H54 (cell line): ENCODE data around the gene ERC2.

Source experiments
- DNase-seq: peaks from one replicate; pipeline ENCODE4 v3.0.0; 2011; ENCODE audit warnings: low spot score, mixed read lengths; ENCODE audit not compliant: insufficient read length
- FAIRE-seq: peaks from 3 replicates; lab custom pipeline; 2011; peaks lifted over from hg19 to GRCh38; lab: Jason Lieb, UNC
- POLR2A ChIP-seq: IDR thresholded peaks from 2 replicates; pipeline ENCODE4 v1.6.1; 2011; ENCODE audit warnings: low read depth, mild to moderate bottlenecking, low read length

Gene ERC2

GRCh38 chr3:55584716-55585368, 883.4 kb downstream of the ERC2 start:
- no peak for DNase-seq
- no peak for FAIRE-seq
- no peak for TF ChIP-seq POLR2A

- no peak for DNase-seq
- no peak for TF ChIP-seq POLR2A
- FAIRE-seq: no peak
Measured at GRCh38 chr3:55584030-55584429, 884.2 kb downstream of the ERC2 start.

DNA sequence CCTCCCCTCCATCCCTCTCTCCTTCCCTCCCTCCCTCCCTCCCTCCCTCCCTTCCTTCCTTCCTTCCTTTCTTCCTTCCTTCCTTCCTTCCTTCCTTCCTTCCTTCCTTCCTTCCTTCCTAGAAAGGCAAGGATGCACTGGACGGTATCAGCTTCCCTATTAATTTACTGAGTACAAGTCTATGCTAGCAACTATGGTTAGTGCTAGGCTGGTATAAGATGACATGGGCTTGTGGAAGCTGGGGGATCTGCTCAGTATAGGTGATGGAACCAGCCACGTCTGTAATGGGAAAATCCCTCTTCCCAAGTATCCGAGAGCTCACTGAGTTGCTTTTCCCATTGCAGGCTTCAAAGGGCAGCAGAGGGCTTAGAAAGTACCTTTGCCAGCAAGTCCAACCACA, 884.8 kb downstream of the ERC2 start:
- FAIRE-seq: no peak
- no peak for TF ChIP-seq POLR2A
- no peak for DNase-seq

DNA sequence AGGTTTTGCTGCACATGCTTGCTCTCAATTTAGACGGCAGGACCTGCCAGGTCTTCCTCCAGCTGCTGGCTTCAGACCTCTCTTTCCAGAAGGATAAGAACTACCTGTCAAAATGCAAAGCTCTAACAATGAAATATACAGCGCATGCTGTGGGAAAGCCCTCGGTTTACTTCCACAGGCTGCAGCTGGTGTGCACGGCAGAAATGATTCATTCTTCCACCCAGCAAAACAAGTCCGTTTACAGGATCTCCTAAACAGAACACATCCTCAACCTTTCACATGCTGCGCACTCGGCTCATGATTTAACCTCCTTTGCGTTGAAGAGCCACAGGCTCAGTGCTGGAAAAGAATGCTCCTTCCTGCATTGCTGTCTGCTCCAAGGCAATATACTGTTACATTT, 888.8 kb downstream of the ERC2 start:
- DNase-seq (no peak), FAIRE-seq (no peak)
- TF ChIP-seq POLR2A: no peak

DNA sequence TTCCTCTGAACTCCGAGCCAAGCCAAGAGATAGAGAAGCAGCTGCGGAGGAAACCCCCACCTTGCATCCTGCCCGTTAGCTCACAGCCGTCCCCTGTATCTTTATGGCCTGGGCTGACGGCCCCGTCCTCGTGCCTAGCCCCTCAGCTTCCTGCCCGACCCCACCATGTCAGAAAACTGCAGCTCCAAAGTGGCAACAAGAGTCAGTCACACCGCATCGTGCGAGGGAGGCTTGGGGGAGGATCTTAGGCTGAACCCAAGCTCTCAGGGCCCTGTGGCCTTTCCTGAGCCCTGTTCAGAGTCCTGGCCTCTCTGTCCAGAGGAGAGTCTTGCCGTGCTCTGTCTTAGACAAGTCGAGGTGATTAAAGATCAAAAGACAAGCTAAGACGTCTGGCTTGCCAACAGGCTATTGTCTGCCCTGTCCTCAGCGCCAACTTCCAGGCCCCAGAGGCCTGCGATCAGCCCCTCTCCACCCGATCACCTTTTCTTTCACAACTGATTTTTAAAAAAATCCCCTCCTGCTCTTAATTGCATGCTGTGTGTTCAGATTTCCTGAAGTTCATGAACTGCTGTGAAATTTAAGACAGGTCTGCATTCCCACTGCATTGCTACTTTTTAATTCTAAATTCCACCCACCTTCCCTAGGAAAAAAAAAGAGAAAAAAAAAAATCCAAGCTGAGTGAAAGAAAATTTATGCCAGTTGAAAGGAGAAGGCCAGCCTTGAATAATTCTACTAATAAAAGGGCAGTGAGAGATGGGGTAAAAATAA, 891.5 kb downstream of the ERC2 start:
- TF ChIP-seq POLR2A: no peak
- FAIRE-seq: no peak
- DNase-seq: no peak

DNA sequence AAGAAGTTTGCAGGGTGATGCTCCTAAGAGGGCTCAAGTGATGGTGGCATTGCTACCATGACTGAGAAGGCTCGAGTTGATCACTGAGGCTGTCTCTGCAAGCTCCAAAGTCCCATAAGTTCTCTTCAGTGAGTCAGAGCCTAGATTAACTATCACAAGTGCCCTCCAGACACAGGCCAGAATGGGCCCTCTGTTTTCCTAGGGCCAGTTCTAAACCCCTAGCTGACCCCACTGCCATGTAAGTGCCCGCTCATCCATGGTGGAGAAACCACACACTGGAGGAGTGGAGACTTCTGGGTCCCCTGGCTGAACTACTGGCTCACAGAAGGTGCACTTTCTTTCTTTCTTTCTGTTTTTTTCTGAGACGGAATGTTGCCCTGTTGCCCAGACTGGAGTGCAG, 893.6 kb downstream of the ERC2 start:
- no peak for TF ChIP-seq POLR2A
- DNase-seq: no peak
- no peak for FAIRE-seq

- TF ChIP-seq POLR2A: no peak
- FAIRE-seq (no peak), DNase-seq (no peak)
Measured at GRCh38 chr3:55572816-55573215, 895.5 kb downstream of the ERC2 start.

DNA sequence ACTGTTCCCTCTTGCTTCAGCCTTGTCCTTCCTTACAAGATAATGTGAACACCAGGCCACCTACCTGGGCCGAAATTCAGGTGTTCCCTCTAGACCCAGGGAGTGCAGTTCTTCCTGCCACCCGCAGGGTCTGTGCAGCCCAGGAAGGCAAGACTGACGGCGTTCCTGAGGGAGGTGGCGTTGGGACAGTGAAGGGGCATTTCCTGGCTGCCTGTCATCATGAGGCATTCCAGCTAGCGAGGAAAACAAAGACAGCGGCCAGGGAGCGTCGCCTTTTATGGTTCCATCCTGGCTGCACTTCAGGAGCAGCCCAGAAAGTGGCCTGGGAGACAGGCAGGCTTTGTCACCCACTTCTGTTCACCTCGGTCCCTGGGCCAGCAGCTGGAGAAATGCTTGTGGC, 896.4 kb downstream of the ERC2 start:
- FAIRE-seq: no peak
- no peak for DNase-seq

DNA sequence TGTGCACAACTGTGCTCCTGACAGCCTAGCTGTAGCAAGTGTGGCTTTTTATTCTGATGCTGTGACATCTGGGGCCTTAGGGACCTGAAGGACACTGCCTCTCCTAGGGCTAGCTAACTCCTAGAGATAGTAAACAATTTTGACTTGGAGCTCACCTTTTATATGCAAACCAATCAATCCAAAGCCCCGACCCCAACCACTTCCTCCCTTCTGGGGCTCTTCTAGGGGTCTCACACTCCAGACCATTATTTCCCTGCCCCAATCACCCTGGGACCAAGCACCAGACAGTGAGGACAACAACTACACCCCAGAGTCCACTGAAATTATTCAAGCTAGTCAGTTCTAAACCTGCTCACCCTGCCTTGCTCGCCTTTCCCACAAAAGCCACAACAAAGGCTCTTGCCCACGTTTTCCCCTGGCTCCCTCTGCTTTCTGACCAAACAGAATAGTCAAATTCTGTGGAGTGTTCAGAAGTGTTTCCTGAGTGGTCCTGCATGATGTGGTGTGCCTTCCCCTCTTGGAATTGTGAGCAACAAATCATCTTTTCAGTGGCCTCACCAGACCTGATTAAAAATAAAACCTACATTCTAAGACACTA, 897.0 kb downstream of the ERC2 start:
- no peak for TF ChIP-seq POLR2A
- FAIRE-seq: no peak
- DNase-seq: no peak

More for the DNA sequence above, 896.4 kb downstream of the ERC2 start:
- TF ChIP-seq POLR2A: no peak

DNA sequence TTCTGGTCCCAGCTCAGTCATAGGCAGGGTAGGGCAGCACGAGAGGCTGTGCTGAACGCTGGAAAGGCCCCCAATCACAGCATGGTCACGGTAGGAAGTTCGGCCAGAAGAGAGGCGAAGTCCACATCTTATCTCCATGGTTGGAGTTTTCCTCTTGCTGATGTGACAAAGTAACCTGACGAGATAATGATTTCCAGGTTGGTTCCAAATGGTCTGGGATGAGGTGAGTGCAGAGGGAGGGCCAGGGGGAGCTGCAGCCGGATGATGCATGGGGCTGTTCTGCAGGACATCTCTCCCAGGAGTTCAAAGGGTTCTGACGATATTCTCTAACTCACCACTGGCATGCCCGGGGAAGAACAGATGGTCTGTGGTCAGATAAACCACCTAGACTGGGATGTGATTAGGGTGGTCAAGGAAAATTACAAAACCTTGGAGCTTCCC, 898.0 kb downstream of the ERC2 start:
- DNase-seq (no peak), FAIRE-seq (no peak)
- TF ChIP-seq POLR2A: no peak

DNA sequence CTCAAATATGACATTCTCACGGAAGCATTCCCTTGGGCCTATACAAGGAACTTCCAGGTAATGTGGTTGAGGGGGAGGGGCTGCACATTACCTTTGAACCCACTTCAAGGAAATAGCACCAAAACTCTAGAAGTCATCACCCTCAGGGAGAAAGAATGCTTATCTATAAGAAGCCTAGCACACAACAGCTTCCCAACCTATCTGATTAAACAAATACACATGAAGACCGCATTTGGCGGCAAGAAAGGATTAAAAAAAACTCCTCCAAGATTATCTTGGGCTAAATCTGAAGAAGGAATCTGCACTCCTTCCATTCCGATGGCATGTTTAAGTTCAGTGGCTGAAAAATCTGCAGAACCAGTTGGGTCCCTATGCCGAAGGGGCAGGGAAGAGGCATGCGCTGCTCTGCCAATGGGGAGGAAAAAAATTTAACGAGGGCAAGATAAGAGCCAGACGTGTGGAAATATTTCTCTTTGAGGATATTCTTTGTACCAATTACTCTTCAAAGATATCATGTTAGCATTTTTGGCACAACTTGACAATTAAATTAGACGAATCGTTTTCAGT, 899.2 kb downstream of the ERC2 start:
- DNase-seq: no peak
- TF ChIP-seq POLR2A: no peak
- FAIRE-seq: no peak

- no peak for TF ChIP-seq POLR2A
- DNase-seq (no peak), FAIRE-seq (no peak)
Measured at GRCh38 chr3:55567615-55568014, 900.7 kb downstream of the ERC2 start.

GRCh38 chr3:55567121-55567520, 901.1 kb downstream of the ERC2 start:
- DNase-seq (no peak), FAIRE-seq (no peak)
- TF ChIP-seq POLR2A: no peak

GRCh38 chr3:55565521-55565920, 902.7 kb downstream of the ERC2 start:
- no peak for DNase-seq
- FAIRE-seq: no peak
- TF ChIP-seq POLR2A: no peak
